Measurements from ENCODE around the gene STK39. TPM values are rescaled to one million over a fixed set of nuclear protein-coding genes. Genes with fewer than 3 reads are reported as not detected.

STK39 gene
- total RNA-seq, 1 experiment from 2014 or later: 9.2 TPM

- DNase-seq (ENCODE audit: low spot score): no peak
Observed at GRCh38 chr2:167961536-167962048, 285.8 kb downstream of the STK39 start.

GRCh38 chr2:167960089-167960747 lies 287.2 kb downstream of the STK39 start:
- no peak for DNase-seq (ENCODE audit: low spot score)

GRCh38 chr2:167957662-167958061 lies 289.7 kb downstream of the STK39 start:
- DNase-seq (ENCODE audit: low spot score): no peak

GRCh38 chr2:167955264-167955906 lies 292.0 kb downstream of the STK39 start:
- no peak for DNase-seq (ENCODE audit: low spot score)

GRCh38 chr2:167954495-167954894 lies 292.9 kb downstream of the STK39 start:
- no peak for DNase-seq (ENCODE audit: low spot score)

- DNase-seq (ENCODE audit: low spot score): no peak
Observed at GRCh38 chr2:167953776-167954175, 293.6 kb downstream of the STK39 start.

GRCh38 chr2:167950571-167950970 lies 296.8 kb downstream of the STK39 start:
- DNase-seq (ENCODE audit: low spot score): no peak

GRCh38 chr2:167946441-167946841 lies 301.0 kb downstream of the STK39 start:
- DNase-seq (ENCODE audit: low spot score): no peak

GRCh38 chr2:167945660-167946368 lies 301.6 kb downstream of the STK39 start:
- DNase-seq (ENCODE audit: low spot score): no peak

GRCh38 chr2:167944825-167945659 lies 302.4 kb downstream of the STK39 start:
- no peak for DNase-seq (ENCODE audit: low spot score)

- DNase-seq (ENCODE audit: low spot score): no peak
Observed at GRCh38 chr2:167943897-167944296, 303.5 kb downstream of the STK39 start.

GRCh38 chr2:167943368-167943767 lies 304.0 kb downstream of the STK39 start:
- no peak for DNase-seq (ENCODE audit: low spot score)

- no peak for DNase-seq (ENCODE audit: low spot score)
Observed at GRCh38 chr2:167942366-167943081, 304.9 kb downstream of the STK39 start.

- no peak for DNase-seq (ENCODE audit: low spot score)
Observed at GRCh38 chr2:167941604-167942003, 305.8 kb downstream of the STK39 start.

GRCh38 chr2:167940734-167941507 lies 306.5 kb downstream of the STK39 start:
- DNase-seq (ENCODE audit: low spot score): no peak

- no peak for DNase-seq (ENCODE audit: low spot score)
Observed at GRCh38 chr2:167940346-167940725, 307.1 kb downstream of the STK39 start.

GRCh38 chr2:167939514-167940345 lies 307.7 kb downstream of the STK39 start:
- no peak for DNase-seq (ENCODE audit: low spot score)

GRCh38 chr2:167937403-167937802 lies 310.0 kb downstream of the STK39 start:
- DNase-seq (ENCODE audit: low spot score): no peak

- no peak for DNase-seq (ENCODE audit: low spot score)
Observed at GRCh38 chr2:167935803-167936110, 311.6 kb downstream of the STK39 start.

All from H4 (cell line).